Stimulated activated naive CD8-positive, alpha-beta T cell treated with anti-CD3 and anti-CD28 coated beads, Interleukin-15, amount 100 ng/mL, for 72 hours (primary cell): Measurements from ENCODE around the gene PFN1.
A peak's percentile ranks its signal among the peaks of the same experiment; 100 is the strongest.

Experiments
- ATAC-seq: fragments of 150-1000 bp; cut with Tn5 transposase; 2 replicates; pipeline ENCODE4 v1.10.0; 2021; ENCODE audit warnings: mild to moderate bottlenecking, moderate library complexity
- DNase-seq, 2 donors: peaks; one replicate each; pipeline ENCODE4 v3.0.0; 2021 to 2022
- H3K27ac Mint-ChIP-seq, 2 donors: one replicate each; pipeline ENCODE4 v1.8.0; 2022; ENCODE audit warnings: mild to moderate bottlenecking in 2 of 2, mixed read lengths in 2 of 2, moderate library complexity in 2 of 2
- H3K27me3 Mint-ChIP-seq: one replicate; pipeline ENCODE4 v1.8.0; 2022; ENCODE audit warnings: mixed read lengths
- H3K4me1 Mint-ChIP-seq: one replicate; pipeline ENCODE4 v1.8.0; 2022; ENCODE audit warnings: mild to moderate bottlenecking, mixed read lengths
- H3K4me3 Mint-ChIP-seq, 2 donors: one replicate each; pipeline ENCODE4 v1.8.0; 2022; ENCODE audit warnings: mild to moderate bottlenecking in 2 of 2, mixed read lengths in 2 of 2, moderate library complexity in 1 of 2
- H3K9me3 Mint-ChIP-seq, 2 donors: one replicate each; pipeline ENCODE4 v1.8.0; 2022; ENCODE audit warnings: mixed read lengths in 2 of 2

The PFN1 gene

DNA sequence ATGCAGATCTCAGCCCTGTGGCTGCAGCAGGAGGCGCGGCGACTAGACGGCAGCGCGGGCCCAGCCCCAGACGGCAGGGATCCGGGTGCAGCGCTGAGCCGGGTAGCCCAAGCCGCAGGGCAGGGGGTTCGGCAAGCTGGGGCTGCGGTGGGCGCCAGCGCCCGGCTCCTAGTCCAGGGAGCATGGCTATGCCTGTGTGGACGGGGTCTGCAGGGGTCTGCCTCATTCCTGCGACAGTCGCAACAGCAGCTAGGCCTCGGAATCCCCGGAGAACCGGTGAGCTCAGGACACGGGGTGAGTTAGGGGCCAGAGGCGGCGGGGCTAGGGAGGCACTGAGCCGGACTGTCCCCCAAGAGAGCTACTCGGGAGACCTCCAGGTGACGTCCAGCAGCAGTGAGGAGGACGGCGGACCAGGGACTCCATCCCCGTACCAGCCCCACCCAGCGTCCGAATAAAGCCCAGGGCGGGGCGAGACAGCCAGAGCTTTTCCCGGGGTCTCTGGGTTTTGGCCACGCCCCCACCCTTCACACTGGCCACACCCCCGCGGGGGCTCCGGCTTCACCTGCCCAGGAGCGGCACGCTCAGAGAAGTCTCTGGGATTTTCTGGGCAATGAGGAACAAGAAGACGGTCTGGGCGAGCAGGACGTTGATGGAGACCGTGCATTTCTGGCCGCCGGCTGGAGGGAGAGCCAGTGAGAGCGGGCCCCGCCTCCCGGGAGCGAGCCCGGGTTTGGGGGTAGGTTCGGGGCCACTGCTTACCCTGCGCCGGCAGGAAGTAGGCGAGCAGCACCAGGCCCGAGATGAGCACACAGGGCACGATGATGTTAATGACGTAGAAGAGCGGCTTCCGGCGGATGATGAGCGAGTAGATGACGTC, 47.9 kb downstream of the PFN1 start:
- ATAC-seq = peak; percentile 54
- Mint-ChIP-seq H3K4me3 (peak overlapping the region; percentile 91 to 97), H3K9me3 (no peaks in the 10 kb centered on the region), H3K4me1 (peaks cover 55% of the 10 kb centered on the region), H3K27me3 (no peaks in the 10 kb centered on the region), H3K27ac (peak overlapping the region; percentile 94 to 98)
- peak; percentile 65 to 68 for DNase-seq

DNA sequence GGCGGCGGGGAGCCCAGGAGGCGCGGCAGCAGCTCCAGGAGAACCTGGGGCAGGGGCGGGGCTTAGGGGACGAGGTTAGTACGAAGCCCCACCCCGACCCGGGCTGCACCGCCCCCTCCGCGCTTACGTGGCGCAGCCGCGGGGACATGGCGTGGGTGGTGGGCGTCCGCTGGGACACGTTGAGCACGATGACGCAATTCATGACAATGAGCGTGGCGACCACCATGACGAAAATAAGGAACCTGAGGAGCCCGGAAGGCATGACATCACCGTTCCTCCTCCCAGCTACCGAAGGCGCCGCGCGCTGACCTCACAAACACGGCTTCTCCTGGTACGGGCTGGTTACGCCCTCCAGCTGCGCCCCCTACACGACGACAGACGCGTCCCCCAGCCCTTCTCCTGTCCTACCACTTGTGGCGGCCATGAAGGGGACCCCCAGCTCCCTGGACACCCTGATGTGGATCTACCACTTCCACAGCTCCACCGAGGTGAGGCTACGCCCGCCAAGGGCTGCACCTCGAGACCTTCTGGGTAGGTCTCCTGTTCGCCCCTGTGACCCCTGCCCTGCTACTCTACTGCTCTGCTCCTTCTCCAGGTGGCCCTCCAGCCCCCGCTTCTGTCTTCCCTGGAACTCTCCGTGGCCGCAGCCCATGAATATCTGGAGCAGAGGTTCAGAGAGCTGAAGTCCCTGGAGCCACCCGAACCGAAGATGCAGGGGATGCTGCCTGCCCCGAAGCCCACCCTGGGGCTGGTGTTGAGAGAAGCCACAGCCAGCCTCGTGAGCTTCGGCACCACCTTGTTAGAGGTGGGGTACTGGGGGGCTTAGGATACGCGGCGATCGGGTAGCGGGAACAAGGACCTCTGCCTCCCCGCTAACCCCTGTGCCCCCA, 48.7 kb downstream of the PFN1 start, which contains the start of gene C17orf107:
TSS of gene C17orf107 (plus strand) at position 196 of the 890 bp plus-strand sequence. CDS start at position 423, 227 bp downstream.
- Mint-ChIP-seq H3K27ac (peak within 1 kb of the TSS; percentile 94 to 98), H3K9me3 (no peaks in the 10 kb centered on the region), H3K4me3 (peak within 1 kb of the TSS; percentile 91 to 97), H3K4me1 (peaks cover 55% of the 10 kb centered on the region), H3K27me3 (no peaks in the 10 kb centered on the region)
- DNase-seq (peak; percentile 96), ATAC-seq (peak; percentile 80)

DNA sequence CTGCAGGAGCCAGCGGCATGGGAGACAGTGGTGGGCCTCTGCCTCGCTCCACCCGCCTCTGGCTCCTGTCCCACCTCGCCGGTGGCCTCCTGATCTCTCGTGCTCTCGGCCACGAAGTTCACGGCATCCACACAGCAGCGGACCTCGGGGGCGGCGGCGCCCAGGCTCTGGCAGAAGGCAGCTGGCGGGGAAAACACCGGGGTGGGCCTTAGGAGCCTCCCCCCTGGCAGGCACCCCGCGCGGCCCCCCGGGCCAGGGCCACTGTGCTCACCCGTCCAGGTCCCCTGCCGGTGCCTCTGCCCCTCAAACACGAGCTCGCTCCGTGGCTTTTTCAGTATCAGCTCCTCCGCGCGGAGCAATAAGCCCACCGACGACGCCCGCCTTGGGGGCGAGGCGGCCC, 49.4 kb downstream of the PFN1 start:
- H3K27me3 Mint-ChIP-seq = no peaks in the 10 kb centered on the region
- H3K4me1 Mint-ChIP-seq = peaks cover 50% of the 10 kb centered on the region
- DNase-seq = no peak
- H3K4me3 Mint-ChIP-seq = peak overlapping the region; percentile 91 to 97
- H3K27ac Mint-ChIP-seq = no peak overlapping the region
- no peaks in the 10 kb centered on the region for H3K9me3 Mint-ChIP-seq
- peak; percentile 10 for ATAC-seq

- DNase-seq = no peak
- H3K27ac Mint-ChIP-seq = no peak overlapping the region
- H3K9me3 Mint-ChIP-seq = no peaks in the 10 kb centered on the region
- H3K4me1 Mint-ChIP-seq = peaks cover 44% of the 10 kb centered on the region
- no peaks in the 10 kb centered on the region for H3K27me3 Mint-ChIP-seq
- H3K4me3 Mint-ChIP-seq = peak overlapping the region; percentile 35 to 72
- no peak for ATAC-seq
Measured at GRCh38 chr17:4898351-4898750, 50.0 kb downstream of the PFN1 start.

- no peak for DNase-seq
- Mint-ChIP-seq H3K4me1 (peaks cover 39% of the 10 kb centered on the region), H3K4me3 (no peak overlapping the region), H3K27ac (no peak overlapping the region), H3K9me3 (no peaks in the 10 kb centered on the region), H3K27me3 (no peaks in the 10 kb centered on the region)
- no peak for ATAC-seq
Measured at GRCh38 chr17:4897785-4898184, 50.5 kb downstream of the PFN1 start.

- DNase-seq = no peak
- Mint-ChIP-seq H3K4me3 (no peak overlapping the region), H3K9me3 (no peaks in the 10 kb centered on the region), H3K27me3 (no peaks in the 10 kb centered on the region), H3K4me1 (peaks cover 33% of the 10 kb centered on the region), H3K27ac (peak overlapping the region in 1 of 2 donors; percentile 85)
- no peak for ATAC-seq
Measured at GRCh38 chr17:4897198-4897687, 51.1 kb downstream of the PFN1 start.

- no peak overlapping the region for H3K4me3 Mint-ChIP-seq
- H3K9me3 Mint-ChIP-seq = no peaks in the 10 kb centered on the region
- no peak overlapping the region for H3K27ac Mint-ChIP-seq
- ATAC-seq (no peak), DNase-seq (no peak)
- H3K4me1 Mint-ChIP-seq = peaks cover 27% of the 10 kb centered on the region
- H3K27me3 Mint-ChIP-seq = no peaks in the 10 kb centered on the region
Measured at GRCh38 chr17:4896332-4897197, 51.8 kb downstream of the PFN1 start.

- Mint-ChIP-seq H3K27me3 (no peaks in the 10 kb centered on the region), H3K4me3 (no peak overlapping the region), H3K27ac (peak overlapping the region in 1 of 2 donors; percentile 74), H3K9me3 (no peaks in the 10 kb centered on the region), H3K4me1 (peaks cover 22% of the 10 kb centered on the region)
- no peak for DNase-seq
- no peak for ATAC-seq
Measured at GRCh38 chr17:4895657-4896331, 52.5 kb downstream of the PFN1 start.
